ENCODE results near the gene PPM1J. TPM values are rescaled to one million over a fixed set of nuclear protein-coding genes. Genes with fewer than 3 reads are reported as not detected.

Gene PPM1J
- polyA plus RNA-seq, 1 donor, result 1.1 TPM

DNA sequence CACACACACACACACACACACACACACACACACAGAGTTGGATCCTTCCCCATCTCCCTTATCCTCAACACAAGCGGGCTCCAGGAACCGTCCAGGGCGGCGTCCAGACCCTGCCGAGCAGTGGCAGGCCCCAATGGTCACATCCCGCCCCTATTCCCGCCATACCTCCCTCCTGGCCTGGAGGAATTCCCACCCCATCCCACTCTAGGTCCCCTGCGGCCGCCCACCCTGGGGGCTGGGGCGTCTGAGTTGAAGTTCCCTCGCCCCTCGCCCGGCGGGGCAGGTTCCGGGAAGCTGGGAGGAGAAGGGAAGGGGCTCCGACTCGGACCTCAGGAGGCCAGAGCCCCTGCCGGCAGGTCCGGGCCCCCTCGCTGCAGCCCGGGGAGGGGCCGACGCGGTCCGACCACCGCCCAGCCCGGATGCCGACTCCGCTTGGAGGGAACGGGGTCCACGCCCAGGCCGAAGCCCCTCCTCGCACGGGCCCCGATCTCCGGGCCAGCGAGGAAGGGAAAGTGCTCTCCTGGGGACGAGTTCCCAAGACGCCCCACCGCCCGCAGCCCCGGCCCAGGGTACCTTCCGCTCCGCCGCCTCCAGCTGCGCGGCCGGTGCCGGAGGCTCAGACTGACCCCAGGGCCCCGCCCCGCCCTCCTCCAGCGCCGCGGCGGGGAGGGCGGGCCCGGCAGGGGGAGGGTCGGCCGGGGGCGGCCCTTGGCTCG is 8.5 kb downstream of the PPM1J start, which contains the start of gene RHOC:
Gene RHOC, minus strand, starts transcription at position 623 of the 716 bp plus-strand sequence. CDS start 3,328 bp downstream, outside the sequence.
- DNase-seq, result no peak

DNA sequence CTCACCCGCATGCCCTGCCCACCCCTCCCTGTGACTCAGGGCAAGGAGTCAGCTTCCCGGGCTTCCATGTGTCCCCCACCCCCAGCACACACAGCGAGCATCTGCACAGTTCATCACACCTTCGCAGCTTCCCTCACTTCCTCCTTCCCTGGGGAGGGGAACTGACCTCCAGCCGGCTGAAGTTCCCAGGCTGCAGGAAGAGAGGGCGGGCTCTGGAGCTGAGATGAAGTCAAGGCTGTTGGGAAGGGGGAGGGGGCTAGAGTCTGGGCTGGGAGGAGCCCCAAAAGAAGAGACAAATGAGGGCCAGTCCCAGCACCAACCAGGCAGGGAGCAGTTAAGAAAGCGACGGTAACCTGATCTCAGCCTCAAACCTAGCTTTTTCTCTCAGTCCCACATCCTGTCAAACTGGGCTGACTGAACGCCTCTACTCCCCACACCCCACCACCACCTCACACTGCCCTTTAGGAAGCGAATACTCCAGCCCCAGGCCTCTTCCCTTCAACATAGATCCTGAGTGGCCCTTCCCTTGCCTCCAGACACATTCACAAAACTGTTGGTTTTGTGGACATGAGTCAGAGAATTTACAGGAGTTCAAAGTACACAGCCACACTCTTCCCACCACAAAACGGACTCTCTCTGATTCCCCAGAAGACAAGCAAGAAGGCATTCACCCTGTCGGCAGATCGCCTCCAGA is 10.1 kb downstream of the PPM1J start:
- peak; percentile 97 for DNase-seq

DNA sequence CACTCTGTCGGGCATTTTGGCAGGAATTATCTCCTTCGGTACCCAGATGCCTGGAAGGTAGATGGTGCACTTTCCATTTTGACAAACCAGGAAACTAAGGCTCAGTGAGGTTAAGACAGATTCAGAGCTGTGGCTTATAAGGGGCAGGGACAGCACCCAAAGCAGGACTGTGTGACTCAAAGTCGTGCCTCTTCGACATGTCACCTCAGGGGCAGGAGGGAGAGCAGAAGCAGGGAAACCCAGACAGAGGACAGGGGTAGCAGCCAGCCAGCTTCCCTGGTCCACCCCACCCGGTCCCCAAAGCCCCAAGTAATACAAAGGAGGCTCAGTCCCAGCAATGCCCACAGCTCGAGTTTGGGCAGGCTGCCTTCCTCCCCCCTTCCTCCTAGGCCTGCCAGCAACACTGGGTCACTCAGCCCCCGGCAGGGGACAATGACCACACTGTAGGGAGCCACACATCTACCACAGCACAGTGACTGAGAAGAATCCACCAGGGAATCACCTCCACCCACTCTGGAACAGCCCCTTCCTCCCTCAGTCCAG is 10.7 kb downstream of the PPM1J start:
- no peak for DNase-seq

DNA sequence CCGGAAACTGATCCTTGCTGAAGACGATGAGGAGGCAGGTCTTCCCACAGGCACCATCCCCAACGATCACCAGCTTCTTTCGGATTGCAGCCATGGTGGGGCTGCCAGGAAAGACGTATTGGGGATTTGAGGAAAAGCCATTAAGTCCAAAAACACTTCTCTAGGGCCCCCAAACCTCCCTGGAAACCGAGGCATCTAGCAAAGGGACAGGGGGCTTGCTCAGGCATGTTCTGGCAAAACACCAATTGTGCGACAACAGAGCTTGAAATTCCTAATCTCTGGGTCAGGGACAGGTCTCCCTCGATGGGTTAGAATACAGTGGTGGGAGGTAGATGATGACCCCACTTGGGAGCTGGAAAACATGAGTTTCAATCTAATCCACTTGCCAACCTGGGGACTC is 11.4 kb downstream of the PPM1J start:
- DNase-seq, result no peak

DNA sequence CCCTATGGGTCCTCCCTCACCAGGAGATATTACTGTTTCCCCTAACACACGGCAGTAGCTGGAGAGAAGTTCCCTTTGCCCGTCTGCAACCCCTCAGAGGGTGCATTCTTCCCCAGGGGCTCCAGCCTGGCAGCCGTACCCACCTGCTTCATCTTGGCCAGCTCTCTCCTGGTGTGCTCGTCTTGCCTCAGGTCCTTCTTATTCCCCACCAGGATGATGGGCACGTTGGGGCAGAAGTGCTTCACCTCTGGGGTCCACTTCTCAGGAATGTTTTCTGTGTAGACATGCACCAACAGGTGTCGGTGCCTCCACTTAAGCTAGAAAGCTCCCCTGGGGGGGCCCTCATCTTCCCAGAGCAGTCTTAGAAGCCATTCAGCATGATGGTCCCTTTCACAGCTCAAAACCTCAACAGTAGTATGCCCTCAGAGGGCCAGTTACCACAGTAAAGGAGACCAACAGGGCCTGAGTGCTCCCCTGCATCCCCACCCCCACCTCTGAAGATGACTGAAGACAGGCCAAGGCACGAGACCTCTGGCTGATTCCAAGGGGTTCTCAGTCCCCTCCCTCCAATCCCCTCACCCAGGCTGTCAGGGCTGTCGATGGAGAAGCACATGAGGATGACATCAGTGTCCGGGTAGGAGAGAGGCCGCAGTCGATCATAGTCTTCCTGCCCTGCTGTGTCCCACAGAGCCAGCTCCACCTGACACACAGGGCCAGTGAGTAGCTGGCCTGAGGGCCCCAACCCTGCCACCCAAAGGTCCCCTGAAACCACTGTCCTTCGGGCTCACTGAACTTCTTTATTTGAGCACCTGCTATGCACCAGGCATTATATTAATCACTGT is 12.5 kb downstream of the PPM1J start:
- DNase-seq, result no peak

DNA sequence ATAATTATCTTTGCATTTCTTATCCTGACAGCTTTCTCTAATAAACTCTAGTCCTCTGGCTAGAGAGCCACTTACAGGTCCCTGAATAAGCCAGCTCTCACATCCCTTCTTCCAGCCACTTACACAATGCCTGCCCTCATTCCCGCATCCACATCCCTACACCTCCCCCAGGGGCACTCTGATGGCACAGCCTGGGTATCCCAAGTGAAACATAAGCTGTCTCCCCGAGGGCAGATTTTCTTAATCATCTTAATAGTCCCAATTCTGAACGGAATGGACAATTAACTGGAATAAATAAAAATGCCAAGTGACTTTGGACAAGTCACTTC is 13.1 kb downstream of the PPM1J start:
- DNase-seq, result no peak

DNA sequence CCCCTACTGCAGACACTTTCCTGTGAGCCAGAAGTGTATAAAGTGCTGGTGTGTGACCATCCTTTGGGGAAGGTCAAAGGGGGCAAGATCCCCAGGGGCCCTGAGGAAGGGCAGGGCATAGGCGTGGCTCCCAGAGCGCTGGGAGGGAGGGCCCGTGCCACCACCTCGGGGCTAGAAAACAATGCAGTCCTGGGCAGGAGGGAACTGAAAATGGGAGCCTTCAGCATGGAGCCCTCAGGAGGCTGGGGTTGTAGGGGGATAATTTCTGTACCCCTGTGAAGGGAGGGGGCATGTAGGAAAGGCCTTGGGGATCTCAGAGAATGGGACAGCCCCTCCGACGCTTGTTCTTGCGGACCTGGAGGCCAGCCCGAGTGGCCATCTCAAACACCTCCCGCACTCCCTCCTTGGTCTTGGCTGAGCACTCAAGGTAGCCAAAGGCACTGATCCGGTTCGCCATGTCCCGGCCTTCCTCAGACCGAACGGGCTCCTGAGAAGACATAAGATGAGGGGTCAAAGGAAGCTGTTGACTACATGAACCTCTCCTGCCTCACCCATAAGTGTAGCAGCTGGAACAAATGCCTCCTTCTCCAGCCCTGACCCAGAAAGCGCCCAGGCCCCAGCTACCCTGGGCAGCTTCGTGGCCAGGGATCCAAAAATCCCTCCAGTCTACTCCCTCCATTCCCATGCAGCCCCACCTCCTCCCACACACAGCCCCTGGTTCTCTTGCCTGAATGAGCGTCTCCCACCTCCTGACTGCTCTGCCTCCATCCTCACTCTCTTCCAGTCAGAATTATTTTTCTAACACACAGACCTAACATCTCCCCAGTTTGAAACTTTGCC is 13.7 kb downstream of the PPM1J start:
- DNase-seq, result no peak

DNA sequence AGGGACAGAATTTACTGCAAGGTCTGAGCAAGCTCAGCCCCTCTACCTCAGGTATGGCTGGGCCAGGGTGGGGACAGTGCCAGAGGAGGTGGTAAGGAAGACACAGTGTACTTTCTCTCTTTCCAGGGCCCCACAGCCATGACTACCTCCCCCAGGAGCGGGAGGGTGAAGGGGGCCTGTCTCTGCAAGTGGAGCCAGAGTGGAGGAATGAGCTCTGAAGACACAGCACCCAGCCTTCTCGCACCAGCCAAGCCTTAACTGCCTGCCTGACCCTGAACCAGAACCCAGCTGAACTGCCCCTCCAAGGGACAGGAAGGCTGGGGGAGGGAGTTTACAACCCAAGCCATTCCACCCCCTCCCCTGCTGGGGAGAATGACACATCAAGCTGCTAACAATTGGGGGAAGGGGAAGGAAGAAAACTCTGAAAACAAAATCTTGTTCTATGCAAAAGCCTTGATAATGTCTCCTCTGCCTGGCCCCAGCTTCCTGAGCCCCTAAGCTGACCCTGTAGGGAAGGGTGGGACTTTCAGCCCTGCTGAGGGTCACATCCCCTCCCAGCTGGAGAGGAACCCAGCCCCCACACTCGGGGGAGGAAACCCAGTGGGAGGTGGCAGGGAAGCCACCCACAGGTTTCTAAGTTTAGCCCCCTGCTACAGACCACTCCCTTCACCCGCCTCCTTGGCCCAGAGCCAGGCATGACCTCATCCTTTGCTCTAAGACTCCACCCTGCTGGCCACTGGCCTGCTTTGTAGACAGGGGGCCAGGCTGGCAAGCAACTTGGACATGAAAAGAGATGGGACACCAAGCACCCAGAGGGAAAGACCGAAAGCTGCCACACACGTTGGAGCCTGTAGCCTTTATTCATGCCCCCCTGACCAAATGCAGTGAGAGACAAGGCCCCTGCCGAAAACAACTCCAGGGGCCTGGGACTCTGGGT is 14.6 kb downstream of the PPM1J start:
- peak; percentile 95 for DNase-seq

DNA sequence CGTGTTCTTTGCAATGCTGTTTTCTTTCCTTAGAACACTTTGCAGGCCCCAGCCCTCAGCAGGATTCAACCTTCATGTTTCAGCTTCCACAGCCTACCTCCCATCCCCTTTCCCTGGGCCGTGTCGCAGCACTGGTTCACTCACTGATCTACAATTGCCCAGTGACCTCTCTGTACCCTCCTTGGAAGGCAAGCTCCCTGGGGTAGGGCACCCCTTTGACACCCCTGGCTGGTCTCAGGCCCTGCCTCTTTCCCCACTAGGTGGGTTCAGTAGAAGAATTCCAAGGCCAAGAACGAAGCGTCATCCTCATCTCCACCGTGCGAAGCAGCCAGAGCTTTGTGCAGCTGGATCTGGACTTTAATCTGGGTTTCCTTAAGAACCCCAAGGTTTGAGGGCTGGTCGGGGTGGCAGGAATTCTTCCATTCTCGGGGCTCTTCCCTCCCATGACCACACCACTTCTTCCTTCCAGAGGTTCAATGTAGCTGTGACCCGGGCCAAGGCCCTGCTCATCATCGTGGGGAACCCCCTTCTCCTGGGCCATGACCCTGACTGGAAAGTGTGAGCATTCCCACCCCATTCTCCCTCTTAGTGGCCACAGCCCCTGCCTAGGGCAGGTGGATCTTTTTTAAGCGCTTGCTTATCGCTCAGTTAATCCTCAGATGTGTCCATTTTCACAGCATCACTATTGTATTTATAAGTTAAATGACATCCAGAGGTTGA is 15.5 kb downstream of the PPM1J start:
- DNase-seq, result no peak

DNA sequence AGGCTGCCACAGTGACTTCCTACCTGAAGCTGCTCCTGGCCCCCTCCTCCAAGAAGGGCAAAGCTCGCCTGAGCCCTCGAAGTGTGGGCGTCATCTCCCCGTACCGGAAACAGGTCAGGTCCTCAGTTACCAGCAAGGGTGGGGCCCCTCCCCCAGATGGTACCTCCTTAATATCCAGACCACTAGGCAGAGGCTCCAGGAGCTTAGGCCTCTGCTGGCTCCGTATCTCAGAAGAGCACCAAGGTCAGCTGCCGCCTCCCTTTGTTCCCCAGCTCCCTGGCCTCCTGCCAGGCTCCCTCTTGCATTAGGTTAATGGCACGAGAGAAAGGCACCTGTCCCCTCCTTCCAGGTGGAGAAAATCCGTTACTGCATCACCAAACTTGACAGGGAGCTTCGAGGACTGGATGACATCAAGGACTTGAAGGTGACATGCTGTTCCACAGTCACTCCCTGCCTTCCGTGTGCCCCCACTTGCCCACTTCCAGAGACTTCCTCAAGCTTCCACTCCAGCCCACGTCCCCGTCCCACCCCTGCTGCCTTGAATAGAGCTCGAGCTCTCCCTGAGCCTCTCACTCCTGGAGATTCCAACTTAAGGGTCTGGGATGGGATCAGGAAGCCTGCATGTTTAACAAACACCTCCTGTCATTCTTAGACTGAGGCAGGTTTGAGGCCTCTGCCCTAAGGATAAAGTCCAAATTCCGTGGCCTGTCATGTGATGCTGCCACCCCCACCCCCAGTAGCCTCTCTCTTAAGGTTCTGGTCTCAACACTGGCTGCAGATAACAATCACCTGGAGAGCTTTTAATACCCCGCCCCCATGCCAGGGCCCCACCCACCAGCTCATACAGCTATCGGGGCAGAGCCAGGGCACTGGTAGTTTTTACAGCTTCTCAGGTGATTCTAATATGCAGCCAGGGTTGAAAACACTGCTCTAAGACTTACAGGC is 16.5 kb downstream of the PPM1J start:
- no peak for DNase-seq

DNA sequence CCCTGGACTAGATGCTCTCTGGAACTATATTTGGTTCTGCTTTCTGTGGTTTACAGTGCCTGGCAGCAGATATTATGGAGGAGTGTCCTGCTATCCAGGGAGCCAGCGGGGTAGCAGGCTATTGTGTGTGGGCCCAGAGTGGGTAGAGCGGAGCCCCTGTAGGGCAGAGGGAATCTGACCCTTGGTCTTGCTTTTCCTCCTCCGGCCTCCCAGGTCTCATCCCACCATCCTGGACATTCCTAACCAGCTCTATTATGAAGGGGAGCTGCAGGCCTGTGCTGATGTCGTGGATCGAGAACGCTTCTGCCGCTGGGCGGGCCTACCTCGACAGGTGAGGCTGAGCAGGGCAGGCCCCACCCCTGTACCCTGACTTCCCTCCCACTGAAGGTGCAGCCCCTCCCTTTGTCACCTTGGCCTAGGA is 17.3 kb downstream of the PPM1J start:
- no peak for DNase-seq

DNA sequence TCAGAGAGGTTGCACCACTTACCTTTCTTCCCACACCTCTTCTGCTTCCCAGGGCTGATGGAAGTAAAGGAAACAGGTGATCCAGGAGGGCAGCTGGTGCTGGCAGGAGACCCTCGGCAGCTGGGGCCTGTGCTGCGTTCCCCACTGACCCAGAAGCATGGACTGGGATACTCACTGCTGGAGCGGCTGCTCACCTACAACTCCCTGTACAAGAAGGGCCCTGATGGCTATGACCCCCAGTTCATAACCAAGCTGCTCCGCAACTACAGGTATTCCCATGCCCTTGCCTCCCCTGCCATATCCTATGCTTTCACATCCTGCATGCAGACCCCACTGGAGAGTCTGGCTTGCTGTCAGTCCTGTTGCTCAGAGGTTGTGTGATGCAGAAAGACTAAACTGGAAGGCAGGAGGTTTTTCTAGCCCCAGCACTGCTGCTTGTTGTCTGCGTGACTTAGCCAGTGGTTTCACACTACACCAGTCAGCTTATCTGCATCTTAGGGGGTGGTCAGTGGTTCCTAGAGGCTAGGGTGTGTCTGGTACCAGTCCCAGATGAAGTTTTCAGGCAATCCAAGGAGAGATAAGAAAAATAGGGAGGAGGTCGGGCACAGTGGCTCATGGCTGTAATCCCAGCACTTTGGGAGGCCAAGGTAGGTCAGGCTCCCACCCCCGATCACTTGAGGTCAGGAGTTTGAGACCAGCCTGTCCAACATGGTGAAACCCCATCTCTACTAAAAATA is 18.4 kb downstream of the PPM1J start:
- no peak for DNase-seq

DNA sequence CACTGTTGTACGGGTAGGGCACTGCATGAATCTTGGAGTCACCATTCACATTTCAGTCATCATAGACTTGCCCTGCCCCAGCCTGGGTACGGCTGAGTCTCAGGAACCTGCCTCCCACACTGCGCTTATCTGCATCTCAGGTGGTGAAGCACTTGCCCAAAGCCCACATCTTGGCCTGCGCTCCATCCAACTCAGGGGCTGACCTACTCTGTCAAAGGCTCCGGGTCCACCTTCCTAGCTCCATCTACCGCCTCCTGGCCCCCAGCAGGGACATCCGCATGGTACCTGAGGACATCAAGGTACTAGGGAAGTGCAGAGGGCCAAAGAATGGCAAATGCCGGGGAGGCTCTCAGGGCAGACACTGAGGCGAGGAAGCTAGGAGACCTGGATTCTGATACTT is 19.9 kb downstream of the PPM1J start:
- DNase-seq, result no peak

DNA sequence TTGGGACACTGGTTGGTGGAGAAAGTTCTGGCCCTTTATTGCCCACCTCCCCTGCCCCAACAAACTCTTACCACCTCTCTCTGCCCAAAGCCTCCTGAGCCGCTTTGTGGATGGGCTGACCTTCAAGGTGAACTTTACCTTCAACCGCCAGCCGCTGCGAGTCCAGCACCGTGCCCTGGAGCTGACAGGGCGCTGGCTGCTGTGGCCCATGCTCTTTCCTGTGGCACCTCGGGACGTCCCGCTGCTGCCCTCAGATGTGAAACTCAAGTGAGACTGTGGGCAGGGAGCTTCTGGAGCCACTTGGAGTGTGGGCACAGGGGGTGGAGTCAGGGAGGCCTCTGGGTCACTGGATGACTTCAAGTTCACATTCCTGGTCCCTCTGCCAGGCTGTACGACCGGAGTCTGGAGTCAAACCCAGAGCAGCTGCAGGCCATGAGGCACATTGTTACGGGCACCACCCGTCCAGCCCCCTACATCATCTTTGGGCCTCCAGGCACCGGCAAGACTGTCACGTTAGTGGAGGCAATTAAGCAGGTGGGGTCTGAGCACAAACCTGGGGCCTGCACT is 20.7 kb downstream of the PPM1J start:
- no peak for DNase-seq

DNA sequence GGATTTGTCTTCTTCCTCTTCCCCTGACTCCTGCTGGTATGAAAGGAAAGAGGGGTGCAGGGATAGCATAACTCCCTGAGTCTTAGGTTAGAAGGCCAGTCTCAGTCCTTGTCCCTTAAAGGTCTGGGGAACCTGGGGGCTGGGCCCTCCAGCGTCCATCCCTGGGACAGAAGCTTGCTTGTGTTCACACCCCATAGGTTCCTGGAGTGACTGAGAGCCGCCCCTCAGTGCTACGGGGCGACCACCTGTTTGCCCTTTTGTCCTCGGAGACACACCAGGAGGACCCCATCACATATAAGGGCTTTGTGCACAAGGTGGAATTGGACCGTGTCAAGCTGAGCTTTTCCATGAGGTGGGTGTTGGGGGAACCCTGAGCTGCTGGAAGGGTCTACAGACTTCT is 21.3 kb downstream of the PPM1J start:
- DNase-seq, result no peak

DNA sequence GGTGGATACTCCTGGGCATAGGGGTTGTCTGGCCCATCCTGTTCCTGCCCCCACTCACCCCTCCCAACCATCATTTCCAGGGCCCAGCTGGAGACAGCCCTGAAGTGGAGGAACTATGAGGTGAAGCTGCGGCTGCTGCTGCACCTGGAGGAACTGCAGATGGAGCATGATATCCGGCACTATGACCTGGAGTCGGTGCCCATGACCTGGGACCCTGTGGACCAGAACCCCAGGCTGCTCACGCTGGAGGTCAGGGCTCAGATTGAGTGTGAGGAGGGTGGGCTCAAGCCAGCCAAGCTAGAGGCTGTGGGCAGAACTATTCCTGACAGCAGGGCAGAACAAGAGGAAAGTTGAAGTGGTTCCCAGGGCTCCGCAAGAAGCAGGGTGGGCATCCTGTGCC is 22.5 kb downstream of the PPM1J start:
- no peak for DNase-seq

DNA sequence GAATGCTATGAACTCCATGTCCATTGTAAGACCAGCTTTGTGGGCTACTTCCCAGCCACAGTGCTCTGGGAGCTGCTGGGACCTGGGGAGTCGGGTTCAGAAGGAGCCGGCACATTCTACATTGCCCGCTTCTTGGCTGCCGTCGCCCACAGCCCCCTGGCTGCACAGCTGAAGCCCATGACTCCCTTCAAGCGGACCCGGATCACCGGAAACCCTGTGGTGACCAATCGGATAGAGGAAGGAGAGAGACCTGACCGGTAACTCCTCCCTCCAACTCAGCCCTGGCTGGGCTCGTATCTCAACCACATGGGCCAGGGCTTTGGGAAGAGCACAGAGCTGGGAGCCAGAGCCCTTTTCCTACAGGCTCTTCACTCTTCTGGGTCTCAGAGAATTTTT is 25.3 kb downstream of the PPM1J start:
- DNase-seq, result no peak

Data from left kidney (tissue), 2 donors.